SHP77 (cell line): ENCODE data around the gene PPP1CC.
A peak's percentile ranks its signal among the peaks of the same experiment; 100 is the strongest.
"Not testable (repeated sequence)": the region's sequence is repeated elsewhere in the genome, so short reads cannot be mapped to it uniquely, and the experiment has no call there.

Experiments
- DNase-seq, 2 experiments: peaks; one replicate each; lab custom pipeline; 2025; lab: John Stamatoyannopoulos, UW

PPP1CC gene

GRCh38 chr12:110754101-110754793, 11.6 kb upstream of the PPP1CC start:
- no peak for DNase-seq

- no peak for DNase-seq
Measured at GRCh38 chr12:110750784-110751461, 8.2 kb upstream of the PPP1CC start.

- no peak for DNase-seq
Measured at GRCh38 chr12:110746550-110746949, 3.9 kb upstream of the PPP1CC start.

GRCh38 chr12:110745542-110746284, 3.0 kb upstream of the PPP1CC start:
- DNase-seq = no peak

GRCh38 chr12:110744601-110745264, 2.0 kb upstream of the PPP1CC start:
- no peak for DNase-seq

GRCh38 chr12:110744151-110744571, 1.5 kb upstream of the PPP1CC start:
- no peak for DNase-seq

- peak in 1 of 2 experiments; percentile 7 for DNase-seq
Measured at GRCh38 chr12:110743571-110744093, 941 bp upstream of the PPP1CC start.

GRCh38 chr12:110742096-110742717, 484 bp downstream of the PPP1CC start:
- peak in 1 of 2 experiments; percentile 17 for DNase-seq

- DNase-seq = no peak
Measured at GRCh38 chr12:110741341-110742095, 1.2 kb downstream of the PPP1CC start.

- DNase-seq = no peak
Measured at GRCh38 chr12:110739894-110740293, 2.8 kb downstream of the PPP1CC start.

- DNase-seq = no peak
Measured at GRCh38 chr12:110739488-110739887, 3.2 kb downstream of the PPP1CC start.

- no peak for DNase-seq
Measured at GRCh38 chr12:110737532-110737931, 5.2 kb downstream of the PPP1CC start.

GRCh38 chr12:110737016-110737415, 5.7 kb downstream of the PPP1CC start:
- DNase-seq = not testable (repeated sequence)

GRCh38 chr12:110733900-110734299, 8.8 kb downstream of the PPP1CC start:
- no peak for DNase-seq

GRCh38 chr12:110733089-110733715, 9.5 kb downstream of the PPP1CC start:
- no peak for DNase-seq

- DNase-seq = no peak
Measured at GRCh38 chr12:110732572-110732971, 10.1 kb downstream of the PPP1CC start.

GRCh38 chr12:110731479-110731878, 11.2 kb downstream of the PPP1CC start:
- DNase-seq = no peak

GRCh38 chr12:110728628-110729027, 14.1 kb downstream of the PPP1CC start:
- DNase-seq = no peak

- no peak for DNase-seq
Measured at GRCh38 chr12:110726708-110727369, 15.9 kb downstream of the PPP1CC start.

- no peak for DNase-seq
Measured at GRCh38 chr12:110726028-110726427, 16.7 kb downstream of the PPP1CC start.
